Stimulated activated CD8-positive, alpha-beta memory T cell treated with anti-CD3 and anti-CD28 coated beads, Interleukin-15, amount 100 ng/mL, for 24 hours (primary cell): ENCODE measurements around the gene GRHL1.

Source experiments
- DNase-seq: peaks from one replicate; pipeline ENCODE4 v3.0.0-alpha.2; 2020; ENCODE audit warnings: low read depth

GRHL1 gene

GRCh38 chr2:9949239-9949991 lies 2.1 kb upstream of the GRHL1 start:
- no peak for DNase-seq

GRCh38 chr2:9949992-9950520 lies 1.4 kb upstream of the GRHL1 start:
- DNase-seq = no peak

- DNase-seq = no peak
Observed at GRCh38 chr2:9950521-9951271, 797 bp upstream of the GRHL1 start.

DNA sequence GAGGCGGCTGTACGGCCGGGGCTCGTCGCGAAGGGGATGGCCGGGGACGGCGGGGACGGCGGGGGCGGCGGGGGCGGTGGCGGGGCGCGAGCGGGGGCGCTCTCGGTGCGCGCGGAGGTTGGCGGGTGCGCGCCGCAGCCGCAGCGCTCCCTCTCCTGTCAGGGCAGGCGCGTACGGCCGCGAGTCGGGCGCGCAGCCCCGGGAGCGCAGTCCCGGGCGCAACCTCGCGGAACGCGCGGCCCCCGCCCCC lies 296 bp upstream of the GRHL1 start:
- no peak for DNase-seq

DNA sequence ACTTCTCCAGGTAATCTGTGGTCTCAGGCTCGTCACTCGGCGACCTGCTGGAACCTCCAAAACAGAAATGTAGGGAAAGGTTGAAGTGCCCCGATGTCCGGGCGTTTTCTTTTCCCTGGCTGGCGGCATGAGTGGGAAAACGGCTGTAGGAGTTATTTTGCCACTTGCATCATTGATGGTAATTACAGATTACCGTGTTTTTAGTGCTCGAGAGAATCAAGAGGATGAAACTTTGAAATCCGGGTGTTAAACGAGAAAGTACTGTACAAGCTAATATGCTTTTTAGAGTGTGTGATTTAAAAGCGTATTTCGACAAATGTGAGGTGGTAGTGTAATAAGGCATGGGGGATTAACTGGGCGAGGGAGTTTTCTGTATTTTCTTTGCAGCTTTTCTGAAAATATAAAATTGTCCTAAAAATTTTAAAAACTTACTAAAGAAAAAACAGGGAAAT lies 819 bp downstream of the GRHL1 start:
- no peak for DNase-seq

DNA sequence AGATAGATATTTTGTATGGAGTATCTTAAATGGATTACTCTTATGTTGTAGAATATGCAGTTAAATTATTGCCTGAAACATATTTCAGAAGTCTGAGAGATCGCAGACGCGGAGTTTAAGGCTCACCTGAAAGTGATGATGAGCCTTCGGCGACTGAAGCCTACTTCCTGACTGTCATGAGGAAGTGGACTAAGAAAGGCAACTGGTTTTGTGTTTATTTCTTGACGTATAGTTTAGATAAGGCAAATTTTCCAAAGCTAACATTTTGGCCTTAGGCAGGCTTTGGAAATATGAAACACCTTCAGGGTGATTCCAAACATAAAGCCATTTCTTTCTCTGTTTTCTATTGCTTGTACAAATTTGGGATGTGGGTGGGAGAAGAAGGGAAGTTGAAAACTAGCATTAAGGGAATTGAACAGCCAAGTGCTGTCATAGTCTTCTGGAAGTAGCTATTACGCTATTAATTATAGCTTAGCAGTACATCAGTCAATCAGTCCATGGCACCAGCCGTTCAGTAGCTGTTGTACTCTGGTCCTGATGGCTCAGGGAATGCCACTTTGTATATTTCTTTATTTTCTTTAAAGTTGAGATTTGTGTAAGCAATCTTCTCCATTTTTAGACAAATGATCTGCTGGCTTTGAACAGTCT lies 1.5 kb downstream of the GRHL1 start:
- DNase-seq = no peak

DNA sequence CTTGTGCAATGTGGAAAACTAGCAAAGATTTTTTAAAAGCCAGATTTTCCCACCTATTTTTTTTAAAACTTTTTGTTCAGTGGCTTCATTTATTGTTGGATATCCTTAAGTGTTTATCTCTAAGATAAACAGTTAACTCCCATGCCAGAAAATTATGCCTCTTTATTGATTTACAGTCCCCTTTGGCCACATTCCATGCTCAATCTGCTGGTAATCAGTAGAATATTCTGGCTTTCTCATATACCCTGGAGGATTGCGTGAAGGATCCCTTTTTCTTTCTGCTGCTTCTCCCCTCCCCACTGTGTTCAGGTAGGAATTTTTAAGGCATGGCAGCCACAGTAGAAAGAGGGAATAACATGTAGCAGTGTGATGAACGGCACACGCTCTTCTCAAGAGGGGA lies 2.6 kb downstream of the GRHL1 start:
- no peak for DNase-seq

- DNase-seq = no peak
Observed at GRCh38 chr2:9958057-9958456, 6.6 kb downstream of the GRHL1 start.

DNA sequence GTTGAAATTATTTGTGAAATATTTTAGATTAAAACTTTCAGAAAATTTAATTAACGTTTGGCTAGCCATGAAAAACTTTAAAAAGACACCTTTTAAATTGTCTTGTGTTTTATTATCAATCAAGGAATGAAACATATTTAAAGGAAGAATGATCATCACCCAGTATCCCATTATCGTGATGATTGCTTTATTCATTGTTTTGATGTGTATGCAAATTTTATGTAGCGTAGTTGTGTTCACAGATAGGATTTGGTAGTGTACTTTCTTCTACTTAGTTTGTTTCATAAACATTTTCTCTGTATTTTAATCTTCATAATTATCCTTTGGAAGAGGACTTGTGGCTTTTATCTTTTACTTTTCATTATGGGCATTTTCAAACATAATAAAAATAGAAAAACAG lies 7.8 kb downstream of the GRHL1 start:
- no peak for DNase-seq

- DNase-seq = no peak
Observed at GRCh38 chr2:9961013-9961412, 9.5 kb downstream of the GRHL1 start.

DNA sequence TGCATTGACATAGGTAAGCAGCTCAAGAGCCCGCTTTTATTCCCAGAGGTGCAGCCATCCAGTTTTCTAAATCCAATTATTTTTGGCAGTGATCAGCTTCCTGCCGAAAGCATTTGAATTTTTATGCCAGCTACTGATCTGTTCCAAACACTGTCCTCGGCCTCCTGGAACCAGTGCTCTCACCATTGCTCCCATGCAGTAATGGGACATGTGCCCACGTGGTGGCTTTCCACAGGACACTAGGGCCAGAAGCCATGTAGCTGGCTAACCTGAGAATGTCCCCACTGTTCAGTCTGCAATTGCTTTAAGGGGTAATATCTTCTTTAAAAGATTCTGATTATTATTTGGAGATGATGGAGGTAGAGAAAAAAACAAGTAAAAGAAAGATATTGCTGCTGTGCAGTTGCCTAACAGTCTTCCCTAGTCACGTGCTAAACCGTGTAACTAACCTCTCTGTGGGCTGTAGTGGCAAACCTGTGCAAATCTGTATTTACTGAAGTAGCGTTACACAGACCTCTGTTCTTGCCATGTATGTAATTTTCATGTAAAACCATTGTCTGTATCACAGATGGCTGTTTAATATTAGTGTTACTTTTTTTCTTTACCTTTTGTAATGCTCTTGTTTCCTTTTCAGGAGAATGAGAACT lies 13.0 kb downstream of the GRHL1 start:
- DNase-seq = no peak

GRCh38 chr2:9965119-9965822 lies 13.8 kb downstream of the GRHL1 start:
- DNase-seq = no peak

DNA sequence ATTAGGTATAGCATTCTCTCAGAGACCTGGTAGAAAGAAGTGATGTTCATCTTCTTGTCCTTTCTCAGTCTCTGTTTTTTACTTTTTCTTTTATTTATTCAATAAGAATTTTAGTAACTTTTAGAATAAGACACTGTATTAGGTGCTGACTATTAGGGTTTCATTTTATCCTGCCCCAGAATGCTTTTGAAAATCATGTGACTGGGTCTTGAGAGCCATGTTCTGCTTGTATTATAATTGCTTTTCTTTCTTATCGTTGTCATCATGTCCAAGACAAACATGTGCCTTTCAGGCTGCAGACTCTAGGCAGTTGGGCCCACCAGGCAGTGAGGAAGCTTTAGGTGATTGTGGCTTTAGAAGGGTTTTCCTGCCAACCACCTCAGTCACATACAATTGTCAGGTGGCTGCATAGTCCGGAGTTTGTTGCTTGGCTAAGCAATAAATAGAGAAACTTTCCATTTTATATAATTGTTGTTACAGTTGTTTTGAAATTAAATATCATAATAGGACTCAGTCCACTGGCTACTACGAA lies 15.1 kb downstream of the GRHL1 start:
- no peak for DNase-seq

DNA sequence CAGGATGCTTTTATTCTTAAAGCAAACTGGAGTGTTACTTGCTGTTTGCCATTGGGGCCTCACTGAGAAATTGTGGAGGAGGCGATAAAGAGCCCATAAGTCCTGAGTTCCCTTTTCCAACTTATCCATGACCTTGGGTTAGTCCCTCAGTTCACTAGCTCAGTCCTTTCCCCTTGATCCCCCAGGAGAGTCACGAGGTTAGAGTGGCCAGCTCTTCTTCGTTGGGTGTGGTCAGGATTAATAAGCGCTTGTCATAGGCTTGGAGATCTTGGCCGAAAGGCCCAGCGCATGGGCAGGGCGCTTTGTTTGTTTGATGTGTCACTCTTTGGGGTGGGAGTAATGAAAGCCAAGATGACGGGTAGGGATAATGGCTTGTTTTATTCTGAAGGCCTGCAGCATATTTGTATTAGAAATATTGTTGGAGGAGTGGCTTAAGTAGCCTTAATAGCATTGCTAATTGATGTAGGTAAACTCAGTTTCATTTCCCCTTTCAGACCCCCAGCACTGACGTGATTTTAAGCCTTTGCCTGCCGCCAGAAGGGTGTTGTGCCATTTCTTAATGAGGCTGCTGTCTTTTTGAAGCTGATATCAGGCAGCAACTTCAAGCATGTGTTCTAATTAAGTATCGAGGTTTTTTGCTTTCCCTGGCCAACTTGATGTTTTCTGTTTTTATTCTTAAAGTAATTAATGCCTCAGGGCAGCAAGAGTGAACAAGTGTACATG lies 15.7 kb downstream of the GRHL1 start:
- DNase-seq = no peak

DNA sequence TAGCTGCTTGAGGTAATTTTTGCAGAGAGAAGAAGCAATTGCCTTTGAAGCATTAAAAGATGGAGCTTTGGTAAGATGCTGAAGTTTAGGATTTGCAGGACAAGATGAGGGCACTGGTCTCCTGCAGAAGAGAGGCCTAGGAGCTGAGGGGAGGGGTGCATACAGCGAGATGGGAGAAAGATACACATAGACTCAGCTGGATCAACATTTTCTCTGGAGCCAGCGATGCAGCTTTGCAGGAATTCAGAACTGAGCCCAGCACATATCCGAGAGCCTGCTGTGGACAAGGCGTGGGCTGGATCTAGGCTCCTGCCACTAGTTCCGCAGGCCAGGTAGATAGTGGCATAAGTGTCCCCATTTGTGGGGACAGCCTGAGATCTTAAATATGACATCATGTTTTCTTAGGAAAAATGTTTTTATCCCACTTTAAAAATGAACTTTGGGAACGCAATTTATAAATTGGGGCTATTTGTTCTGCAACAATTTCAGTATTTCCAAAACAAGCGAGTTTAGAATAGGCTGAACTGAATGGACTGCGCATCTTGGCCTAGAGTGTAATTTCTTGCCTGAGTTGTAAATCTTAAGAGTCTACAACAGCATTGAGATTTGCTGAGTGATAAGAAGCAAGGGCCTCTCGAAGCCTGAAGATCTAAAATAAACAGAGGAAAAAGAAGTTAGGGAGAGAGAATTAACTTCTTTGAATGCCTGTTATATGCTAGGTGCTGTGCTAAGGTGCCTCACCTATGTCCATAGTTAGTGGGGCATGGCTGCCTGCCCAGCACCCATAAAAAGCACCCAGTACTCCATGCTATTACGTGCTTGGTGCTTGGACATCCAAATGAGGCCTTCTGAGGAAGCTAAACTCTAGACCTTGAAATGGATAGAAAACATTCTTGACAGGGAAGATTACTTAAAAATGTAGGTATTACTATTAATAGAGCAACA lies 17.3 kb downstream of the GRHL1 start:
- no peak for DNase-seq

DNA sequence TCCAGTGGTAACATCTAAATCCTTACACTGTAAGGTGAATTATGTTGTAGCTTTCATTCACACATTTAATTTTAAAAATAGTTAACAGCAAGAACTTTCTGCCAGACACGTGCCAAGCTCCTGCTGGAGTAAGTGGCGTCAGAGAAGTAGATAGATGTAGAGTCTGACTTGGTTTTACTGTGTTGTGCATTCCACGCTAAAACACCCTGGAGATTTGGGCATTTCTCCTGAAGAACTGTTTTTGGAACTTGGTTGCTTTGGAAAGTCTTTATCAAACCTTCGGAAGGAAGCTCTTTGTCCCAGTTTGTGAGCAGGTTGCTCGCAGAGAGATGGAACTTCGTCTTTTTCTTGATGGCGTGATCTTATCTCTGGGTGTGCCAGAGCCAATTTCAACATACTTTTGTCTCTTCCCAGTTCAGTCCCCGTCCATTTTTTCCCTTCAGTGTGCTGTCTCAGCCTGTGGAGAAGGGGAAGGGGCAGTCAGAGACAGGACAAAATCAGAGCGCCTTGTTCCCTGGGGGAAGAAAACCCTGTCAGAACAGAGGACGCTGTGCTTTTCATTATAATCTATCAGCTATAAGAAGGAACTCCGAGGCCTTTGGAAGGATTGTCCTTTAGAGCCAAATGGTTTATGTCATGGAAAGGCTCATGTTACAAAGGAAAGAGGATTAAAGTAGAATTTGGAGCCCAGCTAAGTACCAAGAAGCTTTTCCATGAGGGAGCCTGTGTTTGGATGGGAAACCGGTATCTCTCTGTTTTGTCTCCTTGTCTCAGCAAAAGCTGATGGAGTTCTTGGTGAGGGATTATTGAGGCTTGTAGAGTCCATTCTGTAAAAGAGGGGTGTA lies 18.9 kb downstream of the GRHL1 start:
- DNase-seq = no peak

DNA sequence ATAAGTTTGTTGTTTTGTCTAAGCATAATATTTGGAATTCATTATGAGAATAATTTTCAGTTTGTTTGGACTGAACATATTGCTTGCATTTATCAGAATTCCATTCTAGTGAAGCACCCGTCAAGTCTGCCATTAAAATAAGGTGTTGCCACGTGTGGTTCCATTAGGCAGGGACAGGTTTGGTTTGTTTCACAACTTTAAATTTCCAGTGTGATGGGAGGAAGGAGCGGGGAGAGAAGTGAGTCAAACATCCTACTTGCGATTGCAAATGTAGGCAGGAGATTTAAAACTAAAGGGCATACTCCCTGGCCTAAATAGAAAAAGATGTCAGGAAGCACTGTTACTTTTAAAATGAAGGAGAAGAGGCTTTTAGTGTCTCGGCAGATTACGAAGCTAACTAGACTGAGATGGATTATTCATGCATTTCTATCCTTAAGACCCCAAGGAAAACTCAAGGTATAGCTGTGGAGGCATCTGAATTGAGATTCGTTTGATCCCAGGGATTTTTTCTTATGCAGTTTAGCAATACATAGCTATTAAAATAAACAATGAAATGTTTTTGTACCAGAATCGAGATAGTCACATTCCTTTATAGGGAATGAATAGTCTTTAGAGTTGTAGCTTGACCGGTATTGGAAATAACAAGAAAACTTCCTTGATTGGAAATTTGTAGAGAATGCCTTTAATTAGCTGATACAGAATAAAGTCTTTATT lies 19.8 kb downstream of the GRHL1 start:
- no peak for DNase-seq

DNA sequence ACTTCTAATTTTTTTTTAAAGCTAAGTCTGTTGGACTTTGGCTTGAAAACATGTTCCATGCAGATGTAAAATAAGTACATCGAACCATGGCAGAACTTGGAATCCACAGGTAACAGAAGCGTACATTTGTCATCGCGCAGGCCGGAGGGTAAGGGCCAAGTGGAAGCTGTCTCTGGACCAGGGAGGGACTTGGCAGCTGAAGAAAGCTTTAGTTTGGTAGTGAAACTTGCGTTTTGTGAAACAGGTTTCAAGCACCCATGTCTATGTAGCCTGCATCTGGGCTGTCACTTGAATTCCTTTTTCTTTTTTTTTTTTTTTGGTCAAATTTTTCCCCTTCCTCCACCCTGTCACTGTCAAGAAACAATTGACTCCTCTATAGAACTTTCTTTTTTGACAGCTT lies 20.4 kb downstream of the GRHL1 start:
- DNase-seq = no peak
